Adipose tissue (tissue), 3 donors: Measurements from ENCODE around the gene HECW1. TPM values are rescaled to one million over a fixed set of nuclear protein-coding genes. Genes with fewer than 3 reads are reported as not detected.
"Not testable (repeated sequence)": the region's sequence is repeated elsewhere in the genome, so short reads cannot be mapped to it uniquely, and the experiment has no call there.

ENCODE experiments used
- H3K27ac ChIP-seq: one replicate; pipeline ENCODE4 v1.5.1; 2013; ENCODE audit warnings: low read depth, low read length
- WGBS, 3 donors: extraction: QIAGEN DNeasy Blood & Tissue Kit; methylation state at CpG; one replicate each; pipeline ENCODE4 v1.1.7; 2013; 5-methylcytosine and 5-hydroxymethylcytosine counted together
- polyA plus RNA-seq, 3 donors: library from polyadenylated mRNA; stranded (reverse); fragments of 200-250 nt; gene quantifications; one replicate each; pipeline ENCODE4 v1.2.3, GENCODE V29; 2013
- donor health status: healthy with polysubstance abuse.
- donor health status: Bipolar disorder and iron deficiency.
- donor health status: healthy.

HECW1 gene
- polyA plus RNA-seq, 3 donors = 0.12 to 0.22 TPM; not detected in 1

DNA sequence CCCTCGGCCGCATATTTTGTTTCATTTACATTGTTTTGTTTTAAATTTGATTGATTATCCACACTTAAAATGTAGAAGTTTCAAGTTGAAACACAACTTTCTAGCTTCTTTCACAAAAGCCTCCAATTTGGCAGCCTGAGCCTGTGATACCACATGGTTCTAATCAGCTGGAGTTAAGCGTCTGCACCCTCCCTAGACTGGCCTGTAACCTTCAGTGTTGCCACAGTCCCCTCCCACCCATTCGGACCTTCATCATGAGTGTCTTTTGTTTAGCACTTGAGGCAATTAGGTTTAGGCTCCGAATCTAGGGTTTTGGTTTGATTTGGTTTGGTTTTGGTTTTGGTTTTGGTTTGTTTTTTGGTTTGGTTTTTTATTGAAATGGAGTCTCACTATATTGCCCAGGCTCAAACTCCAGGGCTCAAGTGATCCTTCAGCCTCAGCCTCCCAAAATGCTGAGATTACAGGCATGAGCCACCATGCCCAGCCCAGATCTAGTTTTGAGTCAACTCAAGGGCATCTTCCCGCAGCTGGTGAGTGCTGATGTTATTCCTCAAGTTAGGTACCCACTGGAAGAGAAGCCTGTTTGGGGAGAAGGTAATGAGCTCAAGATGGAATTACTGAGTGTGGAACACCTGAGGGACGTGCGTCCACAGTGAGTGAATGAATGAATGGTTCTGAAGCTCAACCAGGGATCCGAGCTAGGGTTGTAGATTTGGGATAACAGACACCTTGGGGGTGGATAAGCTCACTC, 201.4 kb downstream of the HECW1 start:
- no peak overlapping the region for H3K27ac ChIP-seq
- WGBS, 3 donors = 76 to 84% (median 80%) methylated on average over 9 of the region's 9 CpGs

DNA sequence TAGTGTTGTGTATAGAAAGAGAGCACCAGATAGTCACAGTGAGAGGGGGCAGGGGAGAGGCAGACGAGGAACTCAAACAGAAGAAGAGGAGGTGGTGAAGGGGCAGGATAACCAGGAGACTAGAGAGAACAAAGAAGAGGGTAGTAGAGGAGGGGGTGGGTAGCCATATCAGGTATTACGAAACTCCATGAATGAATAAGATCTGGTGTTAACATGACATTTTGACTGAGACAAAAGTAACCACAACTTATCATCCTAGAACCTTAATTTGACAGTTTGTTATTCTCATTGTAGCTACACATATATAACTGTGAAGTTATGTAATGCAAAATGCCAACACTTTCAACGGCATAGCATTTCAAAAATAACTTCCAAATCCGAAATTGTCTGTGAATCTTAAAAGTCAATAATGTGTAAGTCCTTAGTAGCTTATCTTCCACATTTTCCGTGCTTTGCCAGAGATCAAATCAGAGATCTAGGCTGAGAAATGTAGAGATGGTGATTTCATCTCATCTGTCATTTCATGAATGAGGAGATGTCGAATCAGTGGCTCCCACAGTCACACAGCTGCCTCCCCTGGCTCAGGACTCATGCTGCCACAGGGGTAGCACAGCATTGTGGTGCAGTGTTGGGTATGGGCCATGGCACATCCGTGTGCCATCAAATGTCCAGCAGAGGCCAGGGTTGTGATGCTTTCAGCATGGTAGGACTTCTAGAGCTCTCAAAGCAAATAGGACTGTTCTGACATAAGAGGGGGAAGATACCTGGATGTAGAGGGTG, 202.1 kb downstream of the HECW1 start:
- 64 to 77% (median 65%) methylated on average over 7 of the region's 7 CpGs for WGBS, 3 donors

DNA sequence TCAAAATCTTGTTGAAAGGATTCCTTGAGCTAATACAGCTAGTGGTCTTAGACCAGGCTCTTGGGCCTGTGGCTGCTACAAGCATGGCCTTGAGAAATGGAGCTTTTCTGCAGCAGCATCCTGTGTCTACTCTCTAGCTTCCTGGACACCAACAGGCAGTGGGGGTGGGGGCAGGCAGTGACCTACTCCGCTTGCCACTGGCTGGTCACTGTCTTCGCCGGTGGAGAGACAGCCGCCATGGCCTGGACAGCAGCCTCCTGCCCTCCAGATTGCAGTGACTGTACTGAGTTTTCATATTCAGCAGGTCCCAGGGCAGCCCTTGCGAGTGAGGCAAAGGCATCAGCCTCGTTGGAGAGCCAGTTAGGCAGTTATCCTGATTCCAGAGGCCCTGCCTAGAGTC, 204.6 kb downstream of the HECW1 start:
- WGBS, 3 donors = 65 to 82% (median 78%) methylated on average over 6 of the region's 6 CpGs
- H3K27ac ChIP-seq = no peak overlapping the region

More for the DNA sequence above, 202.1 kb downstream of the HECW1 start:
- no peak overlapping the region for H3K27ac ChIP-seq

DNA sequence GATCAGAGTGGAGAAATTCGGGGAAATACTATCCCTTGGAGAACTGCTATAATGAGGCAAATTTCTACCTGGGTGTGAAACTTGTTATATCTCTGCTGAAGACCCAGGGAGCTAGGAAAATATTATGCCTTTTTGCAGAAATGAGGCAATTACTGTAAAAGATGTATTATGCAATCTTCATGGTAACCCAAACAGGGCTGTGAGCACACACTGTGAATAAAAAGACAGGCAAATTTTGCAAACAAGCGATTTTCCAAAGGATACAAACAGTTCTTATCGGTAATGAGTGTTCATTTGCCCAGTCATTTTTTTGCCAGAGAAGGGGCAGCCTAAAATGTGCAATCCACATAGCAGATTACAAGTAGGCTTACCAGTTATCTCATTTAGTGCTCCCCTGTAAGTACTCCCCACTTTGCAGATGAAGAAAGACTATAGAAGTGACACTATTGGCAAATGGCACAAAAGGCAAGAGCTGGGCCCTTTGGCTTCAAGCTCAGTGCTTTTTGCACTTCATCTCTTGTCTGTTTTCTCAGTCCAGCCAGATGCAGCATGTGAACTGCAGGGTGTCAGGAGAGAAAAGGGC, 205.8 kb downstream of the HECW1 start:
- 43 to 62% (median 54%) methylated on average over 3 of the region's 3 CpGs for WGBS, 3 donors
- no peak overlapping the region for H3K27ac ChIP-seq

DNA sequence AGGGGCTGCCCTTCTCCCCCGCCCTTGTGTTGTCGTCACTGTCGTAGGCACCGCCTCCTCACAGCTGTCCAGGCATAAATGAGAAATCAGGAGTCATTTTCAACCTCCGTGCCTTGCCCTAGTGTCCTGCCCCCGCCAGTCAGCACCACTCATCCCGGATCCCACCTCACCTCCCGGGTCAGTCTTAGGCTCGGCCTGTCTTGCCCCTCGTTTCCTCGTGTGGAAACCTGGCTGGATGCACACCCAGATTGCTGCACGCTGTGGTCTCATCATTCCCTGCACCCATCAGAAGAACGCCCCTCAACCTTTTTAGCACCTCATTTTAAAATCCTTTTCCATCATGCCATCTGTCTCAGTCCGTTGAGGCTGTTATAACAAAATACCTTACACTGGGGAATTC, 213.1 kb downstream of the HECW1 start:
- no peak overlapping the region for H3K27ac ChIP-seq
- 80 to 84% (median 82%) methylated on average over 14 of the region's 14 CpGs for WGBS, 3 donors

DNA sequence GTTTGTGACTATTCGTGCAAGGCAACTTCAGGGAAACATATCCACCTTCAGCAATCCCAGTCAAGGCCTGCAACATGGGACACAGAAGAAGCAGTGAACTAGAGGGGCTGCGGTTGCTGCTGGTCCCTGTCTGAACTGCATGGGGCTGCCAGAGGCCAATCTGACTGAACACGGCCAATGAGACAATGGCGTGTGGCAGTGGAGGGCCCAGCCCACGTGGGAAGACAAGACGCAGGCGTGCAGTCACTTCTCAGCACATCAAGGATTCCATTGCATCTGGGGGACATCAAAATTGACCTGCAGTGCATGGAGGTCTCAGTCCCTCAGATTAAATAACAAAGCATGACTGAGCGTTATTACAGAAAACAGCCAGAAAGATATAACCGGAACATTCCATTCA, 215.9 kb downstream of the HECW1 start:
- WGBS, 3 donors = 77 to 87% (median 85%) methylated on average over 9 of the region's 9 CpGs
- no peak overlapping the region for H3K27ac ChIP-seq

DNA sequence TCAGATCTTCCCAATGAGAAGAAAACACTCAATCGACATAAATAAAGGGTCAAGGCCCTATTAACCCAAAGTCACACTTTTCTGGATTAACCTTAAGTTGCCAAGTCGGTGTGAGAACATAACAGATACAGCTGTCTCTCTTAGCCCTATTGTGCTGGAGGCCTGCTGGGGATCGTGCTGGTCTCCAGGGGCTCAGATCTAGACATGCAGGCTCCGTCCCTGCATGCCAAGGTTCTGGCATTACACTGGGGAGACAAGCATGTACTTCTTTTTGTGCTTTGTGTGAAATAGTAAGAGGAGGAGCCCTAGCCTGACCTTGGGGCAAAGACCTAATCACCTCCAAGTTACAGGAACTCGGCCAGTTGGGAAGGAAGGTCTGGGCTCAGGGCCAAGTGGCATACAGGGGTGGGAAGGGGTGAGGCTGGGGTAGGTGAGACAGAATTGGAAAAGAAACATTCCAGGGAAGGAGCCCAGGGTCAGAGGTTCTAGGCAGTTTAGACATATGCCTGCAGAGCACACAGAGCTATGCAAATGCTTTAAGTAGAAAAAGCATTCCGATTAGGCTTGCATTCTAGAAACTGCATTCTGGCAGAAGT, 216.4 kb downstream of the HECW1 start:
- WGBS, 3 donors = 18 to 54% (median 45%) methylated on average over 6 of the region's 6 CpGs
- no peak overlapping the region for H3K27ac ChIP-seq

DNA sequence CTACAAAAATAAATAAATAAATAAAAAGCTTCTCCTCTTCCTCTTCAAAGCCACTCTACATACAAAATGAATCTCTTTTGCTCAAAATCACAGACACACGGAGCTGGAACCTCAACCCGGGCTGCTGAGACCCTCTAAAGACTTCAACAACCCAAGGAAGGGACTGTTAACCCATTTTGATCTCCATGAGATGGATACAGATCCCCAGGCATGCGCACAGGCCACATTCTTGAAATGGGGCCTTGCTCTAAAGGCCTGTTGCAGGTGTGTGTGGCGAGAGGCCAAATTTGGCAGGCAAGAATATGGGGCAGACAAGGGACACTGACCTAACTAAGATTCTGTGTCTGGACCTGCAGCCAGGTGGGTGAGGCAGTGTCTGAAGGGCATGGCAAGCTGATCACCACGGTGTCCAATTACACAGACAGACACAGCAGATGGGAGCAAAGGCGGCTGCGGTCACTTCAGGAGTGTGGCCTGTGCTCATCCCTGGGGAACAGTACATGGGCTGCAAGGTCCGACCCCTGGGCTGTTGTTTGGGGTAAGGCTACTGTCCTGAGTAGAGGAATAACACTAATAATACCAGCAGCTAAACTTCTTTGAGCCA, 219.8 kb downstream of the HECW1 start:
- 88 to 95% (median 88%) methylated on average over 8 of the region's 8 CpGs for WGBS, 3 donors
- no peak overlapping the region for H3K27ac ChIP-seq

DNA sequence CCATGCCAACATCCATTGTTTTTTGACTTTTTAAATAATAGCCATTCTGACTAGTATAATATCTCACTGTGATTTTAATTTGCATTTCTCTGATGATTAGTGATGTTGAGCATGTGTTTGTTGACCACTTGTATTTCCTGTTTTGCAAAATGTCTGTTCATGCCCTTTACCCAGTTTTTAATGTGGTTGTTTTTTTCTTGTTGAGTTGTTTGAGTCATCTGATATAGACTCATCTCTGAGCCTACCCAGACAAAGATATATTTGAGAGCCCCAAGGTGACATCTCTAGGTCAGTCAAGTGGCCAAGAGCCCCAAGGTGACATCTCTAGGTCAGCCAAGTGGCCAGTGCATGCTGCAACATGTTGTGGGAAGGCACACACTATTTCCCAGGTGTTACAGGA, 224.7 kb downstream of the HECW1 start:
- no peak overlapping the region for H3K27ac ChIP-seq

DNA sequence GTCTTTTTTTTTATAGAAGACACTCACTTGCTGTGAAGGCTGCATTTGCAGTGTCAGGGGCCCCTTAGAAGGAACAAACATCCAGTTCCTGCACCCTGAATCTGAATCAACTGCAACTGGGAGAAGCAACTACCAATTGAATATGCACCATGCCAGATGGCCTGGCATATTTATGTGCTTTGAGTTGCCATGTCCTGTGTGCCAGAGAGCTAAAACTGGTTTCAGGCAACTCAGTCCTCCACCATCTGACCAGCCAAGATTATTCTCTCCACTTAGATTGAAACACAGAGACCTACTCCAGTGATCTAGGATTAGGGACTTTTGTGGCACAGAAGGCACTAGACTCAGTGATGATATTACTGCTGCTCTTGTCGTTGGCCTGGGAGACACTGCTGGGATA, 225.4 kb downstream of the HECW1 start:
- WGBS, 3 donors = 67 to 82% (median 74%) methylated on average over 1 of the region's 1 CpG
- H3K27ac ChIP-seq = no peak overlapping the region

DNA sequence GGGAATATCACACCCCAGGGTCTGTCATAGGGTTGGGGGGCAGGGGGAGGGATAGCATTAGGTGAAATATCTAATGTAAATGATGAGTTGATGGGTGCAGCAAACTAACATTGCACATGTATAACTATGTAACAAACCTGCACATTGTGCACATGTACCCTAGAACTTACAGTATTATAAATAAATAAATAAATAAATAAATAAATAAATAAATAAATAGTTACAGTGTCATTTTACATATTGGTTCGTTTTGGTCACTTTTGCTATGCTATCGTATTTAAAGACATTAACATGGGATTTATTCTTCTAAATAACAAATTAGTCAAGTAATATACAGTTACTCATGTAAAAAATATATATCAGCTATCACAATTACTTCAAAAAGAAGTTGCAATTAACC, 228.7 kb downstream of the HECW1 start:
- H3K27ac ChIP-seq = no peak overlapping the region
- 78 to 93% (median 82%) methylated on average over 2 of the region's 2 CpGs for WGBS, 3 donors

DNA sequence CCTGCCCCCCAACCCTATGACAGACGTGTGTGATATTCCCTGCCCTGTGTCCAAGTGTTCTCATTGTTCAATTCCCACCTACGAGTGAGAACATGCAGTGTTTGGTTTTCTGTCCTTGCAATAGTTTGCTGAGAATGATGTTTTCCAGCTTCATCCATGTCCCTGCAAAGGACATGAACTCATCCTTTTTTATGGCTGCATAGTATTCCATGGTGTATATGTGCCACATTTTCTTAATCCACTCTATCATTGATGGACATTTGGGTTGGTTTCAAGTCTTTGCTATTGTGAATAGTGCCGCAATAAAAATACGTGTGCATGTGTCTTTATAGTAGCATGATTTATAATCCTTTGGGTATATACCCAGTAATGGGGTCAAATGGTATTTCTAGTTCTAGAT, 231.0 kb downstream of the HECW1 start:
- 83 to 91% (median 89%) methylated on average over 4 of the region's 4 CpGs for WGBS, 3 donors
- not testable (repeated sequence) for H3K27ac ChIP-seq

DNA sequence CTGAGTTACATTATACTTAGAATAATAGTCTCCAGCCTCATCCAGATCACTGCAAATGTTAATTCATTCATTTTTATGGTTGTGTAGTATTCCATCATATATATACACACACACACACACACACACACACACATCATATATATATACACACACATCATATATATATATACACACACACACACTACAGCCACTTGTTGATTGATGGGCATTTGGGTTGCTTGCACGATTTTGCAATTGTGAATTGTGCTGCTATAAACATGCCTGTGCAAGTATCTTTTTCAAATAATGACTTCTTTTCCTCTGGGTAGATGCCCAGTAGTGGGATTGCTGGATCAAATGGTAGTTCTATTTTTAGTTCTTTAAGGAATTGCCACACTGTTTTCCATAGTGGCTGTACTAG, 233.2 kb downstream of the HECW1 start:
- WGBS, 3 donors = 66 to 76% (median 68%) methylated on average over 1 of the region's 1 CpG
- not testable (repeated sequence) for H3K27ac ChIP-seq

DNA sequence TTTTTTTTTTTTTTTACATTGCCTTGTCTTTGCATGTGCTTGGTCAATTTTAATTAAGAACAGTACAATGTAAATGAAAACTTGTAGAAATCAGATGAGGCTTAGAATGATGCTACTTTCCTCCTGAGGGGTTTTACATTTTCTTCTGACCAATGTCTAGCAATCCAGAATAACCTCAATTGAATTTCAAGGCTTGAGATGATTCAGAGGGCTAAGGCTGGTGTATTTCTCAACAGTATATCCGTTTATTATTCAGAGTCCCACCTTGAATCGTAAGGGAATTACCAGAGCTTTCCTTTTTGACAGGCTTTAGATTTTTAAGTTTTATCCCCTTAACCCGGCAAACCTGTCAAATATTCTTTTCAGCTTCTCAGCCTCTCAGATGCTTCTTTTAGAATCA, 239.2 kb downstream of the HECW1 start:
- no peak overlapping the region for H3K27ac ChIP-seq
- 77 to 90% (median 84%) methylated on average over 3 of the region's 3 CpGs for WGBS, 3 donors

DNA sequence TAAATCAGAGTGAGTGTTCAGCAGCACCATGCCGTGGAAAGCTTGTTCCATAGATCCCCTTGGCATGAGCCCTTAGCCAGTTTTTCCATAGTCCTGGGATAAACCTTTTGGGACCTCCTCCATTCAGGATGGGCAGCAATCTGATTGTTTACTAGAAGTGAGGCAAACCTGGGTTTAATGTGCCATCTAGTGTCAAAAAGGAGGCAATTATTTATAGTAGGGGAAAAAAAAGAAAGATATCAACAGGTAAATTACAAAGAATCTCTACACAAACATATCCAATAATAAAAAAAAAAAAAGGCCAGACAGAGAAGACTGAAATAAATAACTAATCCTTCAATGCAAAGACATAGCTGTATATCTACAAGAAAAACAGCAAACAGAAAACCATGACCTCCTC, 241.5 kb downstream of the HECW1 start:
- no peak overlapping the region for H3K27ac ChIP-seq
- WGBS, 3 donors = 91 to 97% (median 92%) methylated on average over 1 of the region's 1 CpG

DNA sequence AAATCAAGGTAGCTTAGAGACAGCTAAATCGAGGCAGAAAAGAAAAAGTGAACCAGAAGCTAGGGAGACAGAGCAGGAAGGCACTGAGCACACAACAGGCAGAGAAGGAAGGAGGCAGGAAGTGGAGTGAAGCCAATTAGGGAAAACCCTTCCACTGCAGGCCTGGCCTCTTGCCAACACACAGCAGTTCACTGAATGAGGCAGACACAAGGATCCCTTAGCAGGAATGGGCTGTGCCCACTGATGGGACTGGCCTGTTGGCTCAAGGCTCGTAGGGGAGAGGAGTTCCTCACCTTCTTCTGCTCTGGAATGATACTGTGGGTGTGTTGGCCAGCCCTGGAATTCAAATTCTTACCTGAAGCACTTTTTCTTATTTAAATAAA, 250.2 kb downstream of the HECW1 start:
- WGBS, 3 donors = 29 to 42% (median 34%) methylated on average over 2 of the region's 2 CpGs
- H3K27ac ChIP-seq = no peak overlapping the region

DNA sequence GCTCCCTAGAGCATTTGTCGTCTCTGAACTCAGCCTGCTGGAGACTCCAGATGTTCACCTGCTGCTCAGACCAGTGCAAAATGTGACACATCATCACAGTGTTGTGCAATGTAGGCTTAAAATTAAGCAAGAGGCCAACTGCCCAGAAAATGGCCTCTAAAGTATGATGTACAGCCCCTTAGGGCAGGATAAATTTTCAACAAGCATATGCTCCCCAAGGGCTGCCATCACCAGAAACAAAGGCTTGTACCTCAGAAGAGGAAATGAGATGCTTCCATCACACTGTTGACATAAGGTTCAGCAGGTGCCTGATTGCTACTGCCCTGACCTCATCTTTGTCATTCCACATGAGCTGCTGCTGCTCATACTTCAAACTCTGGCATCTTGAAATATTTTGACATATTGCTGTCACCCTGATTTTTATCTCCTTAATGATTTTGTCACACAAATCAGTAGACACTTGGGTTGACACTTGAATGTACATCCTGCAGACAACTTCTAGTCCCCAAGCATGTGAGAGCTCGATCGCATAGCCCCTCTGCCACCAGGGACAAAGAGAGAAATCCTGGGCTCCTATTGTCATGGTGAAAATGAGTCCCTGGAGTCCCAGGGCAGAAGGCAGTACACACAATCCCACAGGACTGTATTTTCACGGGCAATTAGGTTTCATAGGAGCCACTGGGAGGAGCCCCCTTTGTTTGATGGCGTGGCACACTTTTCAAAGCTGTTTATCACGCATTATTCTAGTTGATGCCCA, 250.8 kb downstream of the HECW1 start:
- WGBS, 3 donors = 62 to 81% (median 67%) methylated on average over 6 of the region's 6 CpGs
- H3K27ac ChIP-seq = no peak overlapping the region

DNA sequence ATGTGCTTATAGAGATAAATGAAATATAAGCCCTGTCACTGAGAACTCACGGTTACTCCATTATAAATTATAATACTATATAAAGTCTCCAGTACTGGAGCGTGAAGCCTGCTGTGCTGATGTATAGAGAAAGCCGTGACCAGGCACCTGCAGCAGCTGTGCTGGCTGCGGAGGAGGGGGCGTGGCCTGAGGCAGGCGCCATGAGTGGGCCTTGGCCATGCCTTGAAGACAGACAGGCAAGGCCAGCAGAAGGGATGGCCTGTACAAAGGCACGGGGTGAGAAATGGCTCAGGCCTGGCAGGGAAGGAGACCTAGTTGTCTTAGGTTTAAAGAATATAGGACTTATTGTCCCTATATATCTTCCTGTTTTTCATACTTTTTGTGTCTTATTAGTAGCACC, 251.9 kb downstream of the HECW1 start:
- H3K27ac ChIP-seq = no peak overlapping the region
- 88 to 94% (median 94%) methylated on average over 7 of the region's 7 CpGs for WGBS, 3 donors
